ENCODE results near the gene GADD45GIP1. TPM values are rescaled to one million over a fixed set of nuclear protein-coding genes. Genes with fewer than 3 reads are reported as not detected.

GADD45GIP1 gene
- total and polyA plus RNA-seq, 10 of the 15 experiments (the other 5 are each of a cell fraction or from before 2014, with no cell fraction given): 5.1 to 136 (median 30.1) TPM

- TF ChIP-seq ZNF384 (IDR thresholded peaks at IDR 0.05; ENCODE audit: borderline replicate concordance, low read depth, low read length) (no peak), RAD21 (IDR thresholded peaks at IDR 0.05; ENCODE audit: insufficient read depth, low read depth, low read length) (no peak), ZNF687 (IDR thresholded peaks at IDR 0.05) (peak; percentile 88), TCF3 (IDR thresholded peaks at IDR 0.05; ENCODE audit: borderline replicate concordance, insufficient read depth, low read depth, low read length) (peak; percentile 90; the same call in 1 of the 2 replicates), TARDBP (IDR thresholded peaks at IDR 0.05; ENCODE audit: borderline replicate concordance) (no peak), CHD2 (IDR thresholded peaks at IDR 0.05; ENCODE audit: borderline replicate concordance, low read depth, low read length) (peak; percentile 95), CBFB (IDR thresholded peaks at IDR 0.05; ENCODE audit: low read depth) (peak; percentile 65; the same call in 1 of the 2 replicates), CBX5 (IDR thresholded peaks at IDR 0.05; ENCODE audit: low read depth) (no peak), SMAD1 (IDR thresholded peaks at IDR 0.05; ENCODE audit: low read depth, partially characterized antibody) (peak; percentile 69), MEF2A (IDR thresholded peaks at IDR 0.05; ENCODE audit: insufficient read depth, low read depth, low read length) (0 out of 2 replicates have a peak, but pooled peaks have one; percentile 54), USF2 (IDR thresholded peaks at IDR 0.05; ENCODE audit: borderline replicate concordance, low read depth, low read length) (peak; percentile 68), TCF12 (IDR thresholded peaks at IDR 0.05; ENCODE audit: low read depth, low read length) (0 out of 2 replicates have a peak, but pooled peaks have one; percentile 65), NKRF (conservative IDR thresholded peaks at IDR 0.05) (peak; percentile 99), MXI1 (IDR thresholded peaks at IDR 0.05; ENCODE audit: low read depth, low read length) (peak; percentile 96), CEBPZ (IDR thresholded peaks at IDR 0.05; ENCODE audit: low read depth, low read length) (peak; percentile 14; the same call in 1 of the 2 replicates), CHD1 (IDR thresholded peaks at IDR 0.05; ENCODE audit: low read depth, low read length) (peak; percentile 90; the same call in 1 of the 2 replicates), KAT2A (conservative IDR thresholded peaks at IDR 0.05; ENCODE audit: control insufficient read depth, low read depth, low read length) (no peak), RB1 (IDR thresholded peaks at IDR 0.05; ENCODE audit: borderline replicate concordance) (peak; percentile 54; the same call in 1 of the 2 replicates)
Observed at GRCh38 chr19:12937927-12938778, 18.9 kb downstream of the GADD45GIP1 start, which contains the start of gene CALR (continued).
